Retina (tissue), 1 donor: ENCODE measurements around the gene ADAMTS6.
"Not testable (repeated sequence)": the region's sequence is repeated elsewhere in the genome, so short reads cannot be mapped to it uniquely, and the experiment has no call there.

ENCODE experiments used
- DNase-seq: peaks from one replicate; pipeline ENCODE4 v3.0.0-alpha.2; 2016

ADAMTS6 gene

GRCh38 chr5:65359981-65360380 is 121.7 kb downstream of the ADAMTS6 start:
- no peak for DNase-seq

GRCh38 chr5:65359569-65359968 is 122.2 kb downstream of the ADAMTS6 start:
- DNase-seq = no peak

- DNase-seq = no peak
Measured at GRCh38 chr5:65356274-65356673, 125.4 kb downstream of the ADAMTS6 start.

- DNase-seq = no peak
Measured at GRCh38 chr5:65355301-65355700, 126.4 kb downstream of the ADAMTS6 start.

- no peak for DNase-seq
Measured at GRCh38 chr5:65341835-65342234, 139.9 kb downstream of the ADAMTS6 start.

GRCh38 chr5:65338606-65339151 is 143.0 kb downstream of the ADAMTS6 start:
- DNase-seq = no peak

- DNase-seq = peak; percentile 9
Measured at GRCh38 chr5:65334077-65334476, 147.6 kb downstream of the ADAMTS6 start.

- no peak for DNase-seq
Measured at GRCh38 chr5:65332591-65332990, 149.1 kb downstream of the ADAMTS6 start.

GRCh38 chr5:65329266-65329665 is 152.5 kb downstream of the ADAMTS6 start:
- DNase-seq = no peak

- no peak for DNase-seq
Measured at GRCh38 chr5:65327582-65327981, 154.1 kb downstream of the ADAMTS6 start.

- no peak for DNase-seq
Measured at GRCh38 chr5:65326922-65327321, 154.8 kb downstream of the ADAMTS6 start.

GRCh38 chr5:65324226-65324625 is 157.5 kb downstream of the ADAMTS6 start:
- DNase-seq = no peak

- DNase-seq = not testable (repeated sequence)
Measured at GRCh38 chr5:65320704-65321103, 161.0 kb downstream of the ADAMTS6 start.

- DNase-seq = no peak
Measured at GRCh38 chr5:65320250-65320649, 161.5 kb downstream of the ADAMTS6 start.

GRCh38 chr5:65307931-65308330 is 173.8 kb downstream of the ADAMTS6 start:
- no peak for DNase-seq

GRCh38 chr5:65307088-65307487 is 174.6 kb downstream of the ADAMTS6 start:
- DNase-seq = no peak

GRCh38 chr5:65305913-65306312 is 175.8 kb downstream of the ADAMTS6 start:
- DNase-seq = no peak

- no peak for DNase-seq
Measured at GRCh38 chr5:65299861-65300260, 181.9 kb downstream of the ADAMTS6 start.

GRCh38 chr5:65296067-65296466 is 185.7 kb downstream of the ADAMTS6 start:
- DNase-seq = no peak

- no peak for DNase-seq
Measured at GRCh38 chr5:65292196-65292595, 189.5 kb downstream of the ADAMTS6 start.

- DNase-seq = no peak
Measured at GRCh38 chr5:65290677-65291076, 191.0 kb downstream of the ADAMTS6 start.

GRCh38 chr5:65288657-65289056 is 193.1 kb downstream of the ADAMTS6 start:
- no peak for DNase-seq

- no peak for DNase-seq
Measured at GRCh38 chr5:65279603-65280002, 202.1 kb downstream of the ADAMTS6 start.

- no peak for DNase-seq
Measured at GRCh38 chr5:65276178-65276890, 205.4 kb downstream of the ADAMTS6 start.

GRCh38 chr5:65271906-65272305 is 209.8 kb downstream of the ADAMTS6 start:
- no peak for DNase-seq
